Activated naive CD4-positive, alpha-beta T cell treated with anti-CD3 and anti-CD28 coated beads, Interleukin-2, amount 10 ng/mL, durations not matched to agents 7 days and 5 days (primary cell): ENCODE data around the gene ALPL.

Source experiments
- CTCF ChIA-PET: fragments of 350-600 bp; sonication (Branson Sonifier 250); formaldehyde crosslinking; loops from one replicate; lab custom pipeline; 2021; ENCODE audit warnings: antibody characterized with exemption; lab: Charles Lee
- DNase-seq: peaks from one replicate; pipeline ENCODE4 v3.0.0-alpha.2; 2020
- H3K27ac Mint-ChIP-seq: one replicate; pipeline ENCODE4 v1.8.0; 2021; ENCODE audit warnings: mild to moderate bottlenecking, moderate library complexity, mixed read lengths
- H3K27me3 Mint-ChIP-seq: one replicate; pipeline ENCODE4 v1.8.0; 2021; ENCODE audit warnings: mild to moderate bottlenecking, mixed read lengths
- H3K36me3 Mint-ChIP-seq: one replicate; pipeline ENCODE4 v1.8.0; 2021; ENCODE audit warnings: mixed read lengths
- H3K4me1 Mint-ChIP-seq: one replicate; pipeline ENCODE4 v1.8.0; 2021; ENCODE audit warnings: mixed read lengths
- H3K4me3 Mint-ChIP-seq: one replicate; pipeline ENCODE4 v1.8.0; 2021; ENCODE audit warnings: mild to moderate bottlenecking, moderate library complexity, mixed read lengths
- H3K9me3 Mint-ChIP-seq: one replicate; pipeline ENCODE4 v1.8.0; 2021; ENCODE audit warnings: mixed read lengths

The ALPL gene

DNA sequence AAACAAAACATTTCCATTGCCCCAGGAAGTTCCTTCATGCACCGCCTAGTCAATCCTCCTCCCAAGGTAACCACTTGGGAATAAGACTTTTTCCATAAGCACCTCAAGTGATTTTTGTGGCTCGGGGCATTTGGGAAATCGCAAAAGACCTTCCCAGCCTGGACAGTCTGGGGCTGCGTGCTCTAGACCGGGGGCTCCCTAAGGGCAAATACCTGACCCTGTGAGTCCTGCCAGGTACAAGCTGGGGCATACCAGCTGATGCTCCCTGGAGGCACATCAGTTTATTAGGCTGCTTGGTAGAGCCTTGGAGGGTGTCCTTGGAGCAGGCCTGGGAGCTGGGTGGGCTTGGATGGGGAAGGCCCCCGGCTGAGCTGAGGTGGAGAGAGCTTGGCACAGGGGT lies 34.4 kb downstream of the ALPL start:
- no peak overlapping the region for H3K4me3 Mint-ChIP-seq
- no peaks in the 10 kb centered on the region for H3K4me1 Mint-ChIP-seq
- H3K36me3 Mint-ChIP-seq: no peaks in the 10 kb centered on the region
- no peak for DNase-seq
- no peaks in the 10 kb centered on the region for H3K9me3 Mint-ChIP-seq
- H3K27me3 Mint-ChIP-seq: peaks cover 30% of the 10 kb centered on the region
- CTCF ChIA-PET: interaction anchor here (1.0 kb wide), 2 partner anchors 8 to 11 kb away, joined by 3 read pairs; no protein-coding TSS in a partner anchor
- H3K27ac Mint-ChIP-seq: no peak overlapping the region

DNA sequence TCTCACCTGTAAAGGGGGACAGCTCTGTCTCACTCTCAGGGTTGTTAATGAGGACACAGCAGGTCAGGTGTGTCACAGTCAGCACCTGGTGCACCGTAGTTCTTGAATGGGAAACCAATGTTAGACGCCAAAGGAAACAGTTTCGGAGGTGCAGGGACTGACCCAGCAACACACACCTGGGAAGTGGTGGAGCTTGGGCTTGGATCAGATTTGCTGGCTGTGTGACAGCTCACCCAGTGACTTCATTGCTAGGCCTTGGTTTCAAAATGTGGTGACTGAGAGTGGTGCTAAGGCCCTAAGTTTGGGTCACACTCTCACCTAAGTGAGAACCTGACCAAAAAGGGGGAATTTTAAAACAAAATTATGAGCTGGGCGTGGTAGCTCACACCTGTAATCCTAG lies 34.9 kb downstream of the ALPL start:
- H3K27me3 Mint-ChIP-seq: peaks cover 32% of the 10 kb centered on the region
- H3K4me1 Mint-ChIP-seq: no peaks in the 10 kb centered on the region
- CTCF ChIA-PET: interaction anchor here (1.0 kb wide), 1 partner anchor 9 kb away, joined by 3 read pairs; no protein-coding TSS in a partner anchor

DNA sequence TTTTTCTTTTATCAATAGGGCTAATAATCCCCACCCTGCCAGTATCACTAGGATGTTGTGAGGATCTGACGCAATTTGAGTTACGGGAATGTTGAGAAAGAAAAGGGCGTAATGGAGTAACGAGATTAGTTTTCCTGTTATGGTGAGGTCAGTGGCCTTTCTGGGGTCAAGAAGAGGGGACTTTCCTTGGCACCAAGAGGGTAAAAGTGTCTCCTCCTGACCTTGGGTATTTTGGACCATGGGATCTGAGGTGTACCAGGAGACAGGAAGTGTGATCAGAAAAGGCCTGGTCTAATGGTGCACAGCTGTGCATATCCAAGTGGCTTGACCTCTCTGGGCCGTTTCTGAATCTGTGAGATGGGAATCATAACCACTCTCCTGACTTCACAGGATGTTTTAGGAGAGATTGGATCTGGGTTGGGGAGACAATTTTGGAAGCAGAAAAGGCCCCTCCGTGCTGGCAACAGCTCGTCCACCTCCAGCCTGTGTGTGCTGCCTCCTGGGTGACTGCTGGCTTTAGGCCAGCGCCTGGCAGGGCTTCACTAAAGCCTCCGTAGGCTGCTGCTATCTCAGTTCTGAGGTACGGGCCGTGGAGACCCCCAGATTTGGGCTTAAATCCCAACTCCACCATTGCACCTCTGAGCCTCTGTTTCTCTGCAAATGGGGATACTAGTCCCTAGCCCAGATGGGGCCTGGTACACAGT lies 37.1 kb downstream of the ALPL start:
- Mint-ChIP-seq H3K36me3 (no peaks in the 10 kb centered on the region), H3K27me3 (peaks cover 30% of the 10 kb centered on the region), H3K9me3 (no peaks in the 10 kb centered on the region), H3K4me3 (no peak overlapping the region), H3K27ac (no peak overlapping the region), H3K4me1 (no peaks in the 10 kb centered on the region)
- no peak for DNase-seq
- CTCF ChIA-PET: no interaction called here

More for the DNA sequence above, 34.9 kb downstream of the ALPL start:
- Mint-ChIP-seq H3K27ac (no peak overlapping the region), H3K4me3 (no peak overlapping the region), H3K9me3 (no peaks in the 10 kb centered on the region), H3K36me3 (no peaks in the 10 kb centered on the region)
- no peak for DNase-seq

DNA sequence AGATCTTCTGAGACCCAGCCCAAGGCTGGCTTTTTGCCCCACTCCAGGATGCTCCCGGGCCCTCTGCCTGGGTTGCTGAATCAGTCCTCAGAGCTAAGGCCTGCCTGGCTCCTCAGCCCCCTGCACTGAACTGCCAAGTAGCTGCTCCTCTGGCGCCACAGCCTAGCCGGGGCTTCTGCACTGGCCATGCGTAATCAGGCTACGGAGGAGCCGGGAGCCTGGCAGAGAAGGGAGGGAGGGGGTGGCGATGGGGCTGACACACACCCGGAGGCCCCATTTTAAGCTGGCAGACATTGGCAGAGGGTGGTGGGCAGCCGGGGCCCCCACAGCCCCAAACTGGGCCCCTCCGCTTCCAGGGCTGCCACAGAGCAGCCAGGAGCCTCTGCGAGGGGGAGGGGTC lies 38.7 kb downstream of the ALPL start:
- Mint-ChIP-seq H3K36me3 (no peaks in the 10 kb centered on the region), H3K27ac (no peak overlapping the region), H3K4me1 (no peaks in the 10 kb centered on the region), H3K27me3 (peaks cover 23% of the 10 kb centered on the region), H3K4me3 (no peak overlapping the region), H3K9me3 (no peaks in the 10 kb centered on the region)
- CTCF ChIA-PET: interaction anchor here (0.9 kb wide), 1 partner anchor 178 kb away, joined by 3 read pairs; no protein-coding TSS in a partner anchor
- no peak for DNase-seq

DNA sequence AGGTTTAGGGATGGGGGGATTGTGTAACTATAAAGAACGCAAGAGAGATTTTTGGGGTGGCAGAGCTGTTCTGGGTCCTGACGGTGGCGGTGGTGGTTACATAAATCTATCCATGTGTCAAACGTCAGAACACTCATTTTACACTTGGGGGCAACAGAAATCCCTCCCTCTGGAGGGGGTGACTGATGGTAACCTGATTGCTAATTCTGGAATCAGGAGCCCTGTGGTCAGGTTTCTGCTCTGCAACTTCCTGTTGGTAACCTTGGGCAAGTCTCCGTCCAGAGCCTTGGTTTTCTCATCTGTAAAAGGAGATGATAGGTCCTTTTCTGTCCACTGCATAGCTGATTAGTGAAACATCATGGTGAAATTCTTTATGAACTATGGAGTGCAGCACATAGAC lies 40.9 kb downstream of the ALPL start:
- Mint-ChIP-seq H3K9me3 (no peaks in the 10 kb centered on the region), H3K36me3 (no peaks in the 10 kb centered on the region), H3K4me3 (no peak overlapping the region), H3K27ac (no peak overlapping the region), H3K27me3 (peaks cover 42% of the 10 kb centered on the region), H3K4me1 (no peaks in the 10 kb centered on the region)
- DNase-seq: no peak
- CTCF ChIA-PET: interaction anchor here (0.6 kb wide), 1 partner anchor 19 kb away, joined by 3 read pairs; no protein-coding TSS in a partner anchor

DNA sequence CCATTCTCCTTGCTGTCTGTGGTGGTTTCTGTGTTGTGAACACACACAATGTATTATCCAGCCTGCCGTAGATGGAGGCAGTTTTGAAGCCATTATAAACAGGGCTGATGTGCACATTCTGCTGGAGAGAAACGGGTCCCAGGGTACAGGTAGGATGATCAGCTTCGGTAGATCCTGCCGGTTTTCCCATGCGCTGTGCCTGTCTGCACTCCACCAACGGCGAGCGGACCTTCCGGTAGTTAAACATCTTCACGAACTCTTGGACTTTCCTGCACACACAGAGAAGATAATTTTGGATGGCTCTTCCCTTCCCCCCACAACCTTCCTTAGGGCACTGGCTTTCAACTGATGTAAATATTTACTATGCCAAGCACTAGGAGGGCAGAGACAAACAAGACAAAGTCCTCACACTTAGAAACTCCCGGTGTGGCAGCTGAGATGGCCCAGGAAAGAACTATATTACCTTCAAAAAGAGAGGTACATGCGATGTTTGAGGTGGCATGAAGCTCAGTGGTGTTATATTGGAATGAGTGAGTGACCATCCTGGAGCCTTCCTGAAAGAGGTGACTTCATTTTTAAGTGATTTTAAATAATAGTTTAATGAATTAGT lies 41.7 kb downstream of the ALPL start:
- H3K36me3 Mint-ChIP-seq: no peaks in the 10 kb centered on the region
- no peak overlapping the region for H3K27ac Mint-ChIP-seq
- CTCF ChIA-PET: no interaction called here
- H3K4me1 Mint-ChIP-seq: no peaks in the 10 kb centered on the region
- peaks cover 49% of the 10 kb centered on the region for H3K27me3 Mint-ChIP-seq
- no peak for DNase-seq
- no peak overlapping the region for H3K4me3 Mint-ChIP-seq
- no peaks in the 10 kb centered on the region for H3K9me3 Mint-ChIP-seq

DNA sequence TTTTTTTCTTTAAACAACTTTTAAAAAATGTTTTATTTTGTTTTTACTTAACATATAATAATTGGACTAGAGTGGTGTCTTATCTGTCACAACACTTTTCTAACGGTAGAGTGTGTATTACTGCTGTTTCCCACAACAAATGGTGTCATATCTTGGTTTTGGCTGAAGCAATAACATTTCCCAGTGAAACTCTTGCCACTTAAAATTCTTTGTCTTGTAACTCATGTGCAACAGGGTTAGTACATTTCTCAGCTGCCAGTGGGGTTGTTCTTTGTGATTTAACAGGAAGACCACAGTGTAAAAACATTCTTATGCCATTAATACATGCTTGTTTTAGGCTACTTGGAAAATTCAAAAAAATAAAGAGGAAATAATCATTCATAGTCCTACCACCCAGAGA lies 43.5 kb downstream of the ALPL start:
- Mint-ChIP-seq H3K4me3 (no peak overlapping the region), H3K9me3 (no peaks in the 10 kb centered on the region), H3K36me3 (no peaks in the 10 kb centered on the region), H3K27me3 (peaks cover 53% of the 10 kb centered on the region), H3K27ac (no peak overlapping the region), H3K4me1 (no peaks in the 10 kb centered on the region)
- no peak for DNase-seq
- CTCF ChIA-PET: no interaction called here

DNA sequence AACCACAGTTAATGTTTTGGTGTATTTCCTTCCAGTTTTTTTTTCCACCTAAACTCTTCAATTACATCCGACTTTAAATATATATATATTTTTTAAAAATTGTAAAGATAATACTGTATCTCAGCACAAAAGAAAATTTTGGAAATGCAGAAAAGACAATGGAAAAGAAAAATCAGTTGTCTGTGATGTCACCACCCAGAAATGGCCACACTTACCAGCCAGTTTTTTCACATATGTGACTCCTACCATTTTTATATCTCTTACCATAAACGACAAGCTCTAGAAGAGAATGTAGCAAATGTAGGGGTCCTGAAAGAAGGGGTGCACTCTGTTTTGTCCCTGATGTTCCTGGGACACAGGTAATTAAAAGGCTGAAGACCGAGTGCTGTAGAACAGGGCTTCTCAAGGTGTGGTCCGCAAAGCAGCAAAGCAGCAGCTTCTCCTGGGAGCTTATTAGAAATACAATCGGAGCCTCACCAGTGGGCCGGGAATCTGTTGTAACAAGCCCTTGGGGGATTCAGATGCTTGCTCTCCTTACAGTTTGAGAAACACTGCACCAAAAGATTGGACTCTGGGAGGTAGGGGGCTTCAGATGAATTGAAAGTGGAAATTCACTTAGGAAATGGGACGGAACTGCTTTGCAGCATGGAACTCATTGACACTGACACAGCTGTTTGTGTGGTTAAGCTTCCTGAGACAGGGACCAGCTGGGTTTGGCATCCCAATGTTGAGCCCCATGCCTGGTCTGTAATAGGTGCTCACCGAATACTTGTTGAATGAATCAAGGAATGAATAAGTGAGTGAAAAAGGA lies 44.1 kb downstream of the ALPL start:
- H3K4me3 Mint-ChIP-seq: no peak overlapping the region
- no peak for DNase-seq
- no peak overlapping the region for H3K27ac Mint-ChIP-seq
- H3K9me3 Mint-ChIP-seq: no peaks in the 10 kb centered on the region
- no peaks in the 10 kb centered on the region for H3K36me3 Mint-ChIP-seq
- H3K27me3 Mint-ChIP-seq: peaks cover 53% of the 10 kb centered on the region
- no peaks in the 10 kb centered on the region for H3K4me1 Mint-ChIP-seq
- CTCF ChIA-PET: no interaction called here

DNA sequence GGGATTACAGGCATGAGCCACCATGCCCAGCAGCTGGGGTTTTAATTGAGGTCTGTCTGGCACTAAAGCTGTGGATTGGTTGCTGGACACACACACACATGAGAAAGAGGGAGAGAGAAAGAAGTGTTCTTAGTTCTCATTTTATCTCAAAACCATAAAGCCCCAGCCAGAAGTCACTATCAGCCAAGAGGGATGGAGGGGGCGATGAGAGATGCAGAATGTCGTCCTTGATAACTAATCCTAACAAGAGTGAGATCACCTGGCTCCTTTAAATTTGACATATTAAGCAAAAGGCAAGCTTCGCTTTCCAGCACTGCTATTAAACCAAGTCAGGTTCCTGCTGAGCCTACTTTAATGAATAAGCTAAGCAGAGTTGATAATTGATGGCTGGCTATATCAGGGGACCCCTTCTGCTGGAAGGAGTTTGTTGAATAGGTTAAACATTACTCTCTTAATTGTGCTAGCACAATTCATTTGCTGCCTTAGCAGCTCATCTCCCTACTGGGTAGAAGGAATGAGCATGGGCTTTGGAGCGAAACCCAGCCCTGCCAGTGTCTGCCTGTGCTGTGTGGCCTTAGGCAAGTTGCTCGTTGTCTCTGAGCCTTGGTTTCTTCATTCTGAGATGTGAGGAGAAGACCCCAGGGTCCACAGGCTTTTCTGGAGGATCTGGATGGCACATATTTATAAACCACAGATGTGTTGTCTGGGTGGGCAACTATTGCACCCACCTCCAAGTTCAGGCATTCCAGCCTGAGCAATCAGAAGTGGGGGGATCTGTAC lies 50.8 kb downstream of the ALPL start:
- CTCF ChIA-PET: no interaction called here

DNA sequence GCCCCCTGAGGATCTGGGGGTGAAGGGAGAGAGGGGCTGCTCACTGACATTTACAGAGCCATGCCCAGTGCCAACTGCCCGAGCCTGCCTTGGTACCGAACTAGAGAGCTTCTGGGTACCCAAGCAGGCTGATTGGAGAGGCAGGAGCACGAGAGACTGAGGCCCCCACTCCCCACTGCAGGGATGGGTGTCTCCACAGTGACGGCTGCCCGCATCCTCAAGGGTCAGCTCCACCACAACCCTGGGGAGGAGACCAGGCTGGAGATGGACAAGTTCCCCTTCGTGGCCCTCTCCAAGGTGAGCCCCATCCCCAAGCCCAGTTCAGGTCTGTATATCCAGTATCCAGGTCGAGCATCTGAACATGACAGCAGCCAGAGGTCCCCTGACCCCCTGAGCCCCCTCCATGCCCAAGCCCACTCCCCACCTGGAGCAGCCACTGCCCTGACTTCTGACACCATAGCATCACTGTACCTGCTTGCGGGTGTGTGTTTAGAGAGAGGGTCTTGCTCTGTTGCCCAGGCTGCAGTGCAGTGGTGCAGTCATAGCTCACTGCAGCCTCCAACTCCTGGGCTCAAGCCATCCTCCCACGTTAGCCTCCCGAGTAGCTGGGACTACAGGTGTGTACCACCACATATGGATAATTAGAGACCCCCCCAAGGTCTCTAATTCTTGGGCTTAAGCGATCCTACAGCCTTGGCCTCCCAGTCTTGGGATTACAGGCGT lies 51.9 kb downstream of the ALPL start:
- H3K36me3 Mint-ChIP-seq: no peaks in the 10 kb centered on the region
- DNase-seq: no peak
- H3K4me1 Mint-ChIP-seq: no peaks in the 10 kb centered on the region
- no peak overlapping the region for H3K4me3 Mint-ChIP-seq
- H3K27ac Mint-ChIP-seq: no peak overlapping the region
- CTCF ChIA-PET: no interaction called here
- H3K27me3 Mint-ChIP-seq: peaks cover 14% of the 10 kb centered on the region
- no peaks in the 10 kb centered on the region for H3K9me3 Mint-ChIP-seq

More for the DNA sequence above, 50.8 kb downstream of the ALPL start:
- Mint-ChIP-seq H3K27me3 (peaks cover 23% of the 10 kb centered on the region), H3K4me1 (no peaks in the 10 kb centered on the region), H3K27ac (no peak overlapping the region), H3K4me3 (no peak overlapping the region), H3K9me3 (no peaks in the 10 kb centered on the region), H3K36me3 (no peaks in the 10 kb centered on the region)
- DNase-seq: no peak

DNA sequence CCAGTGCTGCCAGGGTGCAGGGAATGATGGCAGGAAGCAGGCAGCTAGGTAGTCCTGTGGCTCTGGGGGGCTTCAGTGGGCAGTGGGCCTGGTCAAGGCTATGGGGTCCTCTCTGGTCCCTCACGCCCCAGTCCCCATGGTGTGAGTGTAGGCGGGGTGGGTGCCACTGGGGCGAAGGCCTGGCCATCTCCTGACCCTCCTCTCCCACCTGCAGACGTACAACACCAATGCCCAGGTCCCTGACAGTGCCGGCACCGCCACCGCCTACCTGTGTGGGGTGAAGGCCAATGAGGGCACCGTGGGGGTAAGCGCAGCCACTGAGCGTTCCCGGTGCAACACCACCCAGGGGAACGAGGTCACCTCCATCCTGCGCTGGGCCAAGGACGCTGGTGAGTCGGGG lies 53.7 kb downstream of the ALPL start:
- H3K27me3 Mint-ChIP-seq: peaks cover 11% of the 10 kb centered on the region
- CTCF ChIA-PET: no interaction called here
- H3K4me1 Mint-ChIP-seq: no peaks in the 10 kb centered on the region
- H3K9me3 Mint-ChIP-seq: no peaks in the 10 kb centered on the region
- H3K4me3 Mint-ChIP-seq: no peak overlapping the region
- no peaks in the 10 kb centered on the region for H3K36me3 Mint-ChIP-seq
- H3K27ac Mint-ChIP-seq: no peak overlapping the region
- DNase-seq: no peak

DNA sequence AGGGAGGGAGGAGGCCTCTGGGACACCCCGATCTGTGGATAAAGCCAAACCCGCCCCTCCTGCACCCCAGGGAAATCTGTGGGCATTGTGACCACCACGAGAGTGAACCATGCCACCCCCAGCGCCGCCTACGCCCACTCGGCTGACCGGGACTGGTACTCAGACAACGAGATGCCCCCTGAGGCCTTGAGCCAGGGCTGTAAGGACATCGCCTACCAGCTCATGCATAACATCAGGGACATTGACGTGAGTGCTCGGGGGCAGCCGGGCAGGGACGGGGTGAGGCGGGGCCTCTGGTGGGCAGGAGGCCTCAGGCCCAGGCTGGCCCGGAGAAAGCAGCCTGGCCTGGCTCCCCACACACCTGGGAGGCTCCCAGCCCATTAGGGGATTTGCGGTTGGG lies 54.7 kb downstream of the ALPL start:
- H3K4me3 Mint-ChIP-seq: no peak overlapping the region
- no peak for DNase-seq
- H3K27ac Mint-ChIP-seq: no peak overlapping the region
- H3K36me3 Mint-ChIP-seq: no peaks in the 10 kb centered on the region
- H3K4me1 Mint-ChIP-seq: no peaks in the 10 kb centered on the region
- peaks cover 6% of the 10 kb centered on the region for H3K27me3 Mint-ChIP-seq
- CTCF ChIA-PET: no interaction called here
- no peaks in the 10 kb centered on the region for H3K9me3 Mint-ChIP-seq

DNA sequence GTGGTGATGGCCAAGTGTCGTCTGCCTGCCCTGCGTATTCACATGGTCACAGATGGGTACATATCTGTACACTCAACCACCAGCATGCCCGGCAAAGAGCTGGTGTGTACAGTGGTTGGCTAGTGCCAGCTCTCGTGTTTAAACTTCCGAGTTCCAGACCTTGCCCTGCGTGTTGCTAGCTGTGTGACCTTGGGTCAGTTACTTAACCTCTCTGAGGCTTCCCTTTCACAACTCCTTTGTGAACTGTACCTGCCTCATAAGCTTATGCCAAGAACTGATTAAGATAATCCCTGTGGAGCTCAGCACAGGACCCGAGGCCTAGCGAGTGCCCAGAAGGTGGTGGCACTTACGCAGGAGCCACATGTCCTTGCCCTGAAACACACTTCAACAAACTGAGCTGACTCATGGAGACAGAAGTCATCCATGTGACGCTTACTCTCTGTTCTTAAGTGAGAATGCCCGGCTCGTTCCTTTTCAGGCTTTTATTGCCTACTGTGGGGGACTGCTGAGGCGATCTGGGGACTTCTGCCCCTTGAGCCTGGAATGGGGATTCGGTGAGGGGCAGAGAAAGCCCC lies 55.4 kb downstream of the ALPL start:
- H3K4me1 Mint-ChIP-seq: no peaks in the 10 kb centered on the region
- H3K4me3 Mint-ChIP-seq: no peak overlapping the region
- H3K9me3 Mint-ChIP-seq: no peaks in the 10 kb centered on the region
- H3K27ac Mint-ChIP-seq: no peak overlapping the region
- CTCF ChIA-PET: no interaction called here
- DNase-seq: no peak
- no peaks in the 10 kb centered on the region for H3K36me3 Mint-ChIP-seq
- peaks cover 5% of the 10 kb centered on the region for H3K27me3 Mint-ChIP-seq
